Measurements from ENCODE around the gene DUSP10. TPM values are rescaled to one million over a fixed set of nuclear protein-coding genes. Genes with fewer than 3 reads are reported as not detected.

Gene DUSP10
- total and polyA plus RNA-seq, 2 of the 13 experiments (the other 11 are each of a cell fraction or from before 2014, with no cell fraction given), result 2.1 to 4.4 TPM

GRCh38 chr1:221725735-221726672, 15.9 kb downstream of the DUSP10 start:
- WGBS (ENCODE audit: low lambda C conversion rate), result over 99% methylated on average over 3 of the region's 3 CpGs

More at GRCh38 chr1:221725735-221726672, 15.9 kb downstream of the DUSP10 start:
- H3K4me1 ChIP-seq (ENCODE audit: insufficient read depth, low read length), result no peaks in the 10 kb centered on the region
- H4K20me1 ChIP-seq (ENCODE audit: insufficient read depth, low read length), result no peaks in the 10 kb centered on the region
- DNase-seq (ENCODE audit: low spot score), result no peak
- H3K27ac ChIP-seq (ENCODE audit: extremely low read length, insufficient read depth, low read length), result no peak overlapping the region
- ChIA-PET CTCF (ENCODE audit: low intra/inter-chr PET ratio, low total read pairs) (no interaction called here), POLR2A (no interaction called here)
- TF ChIP-seq ZNF232 (CRISPR knock-in tag; IDR thresholded peaks at IDR 0.05; ENCODE audit: borderline replicate concordance), result no peak
- no peak for TF ChIP-seq MXD3 (CRISPR knock-in tag; IDR thresholded peaks at IDR 0.05)
- TF ChIP-seq ONECUT2 (CRISPR knock-in tag; IDR thresholded peaks at IDR 0.05), result no peak
- TF ChIP-seq PRPF4 (IDR thresholded peaks at IDR 0.05; ENCODE audit: low read depth, low read length, poor library complexity, severe bottlenecking), result no peak
- no peak for TF ChIP-seq RAD21 (CRISPR knock-in tag; IDR thresholded peaks at IDR 0.05)
- TF ChIP-seq MTERF4 (CRISPR knock-in tag; IDR thresholded peaks at IDR 0.05), result no peak
- TF ChIP-seq TGIF2 (CRISPR knock-in tag; IDR thresholded peaks at IDR 0.05), result no peak
- no peak for TF ChIP-seq SIX1 (CRISPR knock-in tag; IDR thresholded peaks at IDR 0.05; ENCODE audit: borderline replicate concordance)
- no peak for TF ChIP-seq ZNF569 (CRISPR knock-in tag; IDR thresholded peaks at IDR 0.05; ENCODE audit: borderline replicate concordance)
- no peak for TF ChIP-seq ZNF614 (CRISPR knock-in tag; IDR thresholded peaks at IDR 0.05; ENCODE audit: borderline replicate concordance)
- TF ChIP-seq DMAP1 (CRISPR knock-in tag; IDR thresholded peaks at IDR 0.05), result no peak
- no peak for TF ChIP-seq PTBP1 (IDR thresholded peaks at IDR 0.05; ENCODE audit: low read depth, low read length, poor library complexity, severe bottlenecking)
- TF ChIP-seq ZSCAN31 (CRISPR knock-in tag; IDR thresholded peaks at IDR 0.05; ENCODE audit: low read depth), result no peak
- TF ChIP-seq PRDM15 (CRISPR knock-in tag; IDR thresholded peaks at IDR 0.05), result no peak
- no peak for TF ChIP-seq NRL (CRISPR knock-in tag; IDR thresholded peaks at IDR 0.05; ENCODE audit: borderline replicate concordance)
- TF ChIP-seq REPIN1 (CRISPR knock-in tag; IDR thresholded peaks at IDR 0.05; ENCODE audit: borderline replicate concordance, low read depth), result no peak
- no peak for TF ChIP-seq DNMT1 (CRISPR knock-in tag; IDR thresholded peaks at IDR 0.05)
- no peak for TF ChIP-seq PAWR (CRISPR knock-in tag; IDR thresholded peaks at IDR 0.05; ENCODE audit: borderline replicate concordance)
- no peak for TF ChIP-seq SKI (IDR thresholded peaks at IDR 0.05; ENCODE audit: partially characterized antibody)
- H3K79me2 ChIP-seq (ENCODE audit: insufficient read depth, low read length), result no peaks in the 10 kb centered on the region
- peaks cover 8% of the 10 kb centered on the region for H3K9me3 ChIP-seq (ENCODE audit: low read length)
- no peak overlapping the region for H3K9ac ChIP-seq (ENCODE audit: insufficient read depth, low read depth, low read length)
- H3K4me3 ChIP-seq (replicated peaks in 1 of 3; ENCODE audit: insufficient read depth in 1 of 3, low read depth in 2 of 3, low read length in 3 of 3), result no peak overlapping the region
- no peak overlapping the region for H2AFZ ChIP-seq (ENCODE audit: low read length)
- H3K27me3 ChIP-seq (ENCODE audit: control insufficient read depth in 1 of 2, insufficient read depth in 2 of 2, low read length in 2 of 2), result no peaks in the 10 kb centered on the region
- FAIRE-seq, result no peak
- BruUV-seq (replicated peaks), result no TSS peak
- no peak overlapping the region for H3K4me2 ChIP-seq (ENCODE audit: low read depth, low read length)
- H3K36me3 ChIP-seq (replicated peaks in 1 of 2; ENCODE audit: control insufficient read depth in 1 of 2, insufficient read depth in 2 of 2, low read length in 2 of 2), result no peaks in the 10 kb centered on the region
- in situ Hi-C loops (cut with HindIII; ENCODE audit: extremely low pct_ligation_motif_present, low pct_unique_long_range_greater_than_20kb), result no loop called here
- no peak for ATAC-seq
- intact Hi-C loops (cut with micrococcal nuclease; ENCODE audit: unreplicated experiment), result no loop called here
